Muscle of leg (tissue), 11 donors: Measurements from ENCODE around the gene KCTD10. TPM values are rescaled to one million over a fixed set of nuclear protein-coding genes. Genes with fewer than 3 reads are reported as not detected.
"Not testable (repeated sequence)": the region's sequence is repeated elsewhere in the genome, so short reads cannot be mapped to it uniquely, and the experiment has no call there.

Experiments
- DNase-seq: peaks from one replicate; pipeline ENCODE4 v3.0.0; 2013
- H3K27ac ChIP-seq: one replicate; pipeline ENCODE4 v1.5.1; 2013; ENCODE audit warnings: mild to moderate bottlenecking, low read length, control low read depth
- H3K27me3 ChIP-seq: one replicate; pipeline ENCODE4 v1.6.1; 2013; ENCODE audit warnings: low read length; ENCODE audit not compliant: control insufficient read depth, insufficient read depth
- H3K36me3 ChIP-seq: one replicate; pipeline ENCODE4 v1.6.1; 2013; ENCODE audit warnings: low read length; ENCODE audit not compliant: control insufficient read depth, insufficient read depth
- H3K4me1 ChIP-seq: one replicate; pipeline ENCODE4 v1.6.1; 2013; ENCODE audit warnings: low read length; ENCODE audit not compliant: control insufficient read depth, insufficient read depth
- H3K4me3 ChIP-seq: one replicate; pipeline ENCODE4 v1.5.1; 2013; ENCODE audit warnings: low read length, control low read depth
- H3K9me3 ChIP-seq: replicated peaks from 2 replicates; pipeline ENCODE4 v1.6.1; 2013; ENCODE audit warnings: low read depth, low read length; ENCODE audit not compliant: control insufficient read depth
- WGBS: methylation state at CpG from one replicate; pipeline ENCODE4 v1.1.5; 2013; ENCODE audit warnings: missing lambda C conversion rate; ENCODE audit not compliant: insufficient coverage; 5-methylcytosine and 5-hydroxymethylcytosine counted together
- polyA plus RNA-seq, 8 donors: library from polyadenylated mRNA; unstranded; fragments of 120-200 nt; gene quantifications; one replicate each; pipeline versions ENCODE4 v1.2.1 to v1.2.3, GENCODE V29; 2013; ENCODE audit warnings: inconsistent platforms in 1 of 8, low replicate concordance in 1 of 8; ENCODE audit not compliant: insufficient read length in 8 of 8, insufficient read depth in 1 of 8
- total RNA-seq: library from RNA; stranded (reverse); fragments of 120-200 nt; gene quantifications from one replicate; pipeline ENCODE4 v1.2.4, GENCODE V29; 2013

The KCTD10 gene
- total and polyA plus RNA-seq, 9 donors, result 10.0 to 35.8 (median 27.2) TPM

DNA sequence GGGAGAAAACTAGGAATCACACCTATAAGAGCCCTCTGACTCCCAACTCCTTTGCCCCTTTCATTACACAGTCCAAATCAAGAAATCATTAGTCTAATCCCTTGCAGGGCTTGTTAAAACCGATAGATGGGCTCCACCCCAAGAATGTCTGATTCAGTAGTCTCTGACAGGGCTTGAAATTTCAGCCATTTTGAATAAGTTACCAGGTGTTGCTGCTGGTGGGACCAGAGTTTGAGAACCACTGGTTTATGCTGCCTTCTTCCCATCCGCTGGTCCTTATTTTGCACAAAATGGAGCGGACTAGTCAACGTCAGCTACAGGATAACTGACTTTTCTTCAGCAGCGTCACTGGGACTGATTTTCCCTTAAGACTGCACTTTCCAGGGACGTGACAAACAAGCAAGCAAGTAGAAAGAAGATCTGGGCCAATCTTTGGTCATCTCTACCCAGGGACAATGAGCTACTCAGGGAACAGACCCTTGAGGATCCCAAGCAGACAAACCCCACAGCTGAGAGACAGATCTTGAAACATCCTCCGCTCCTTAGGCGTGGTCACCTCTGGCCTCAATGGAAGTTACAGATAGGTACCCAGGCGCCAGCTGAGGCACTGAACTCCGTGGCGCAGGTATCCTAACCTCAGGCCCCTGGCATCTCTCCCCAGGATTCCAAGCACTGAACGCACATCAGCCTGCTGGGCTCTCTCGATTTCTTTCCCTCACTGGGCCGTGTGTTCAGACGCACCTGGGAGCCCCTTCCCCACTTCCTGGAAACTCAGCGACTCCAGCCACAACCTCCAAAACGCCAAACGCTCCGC is 900 bp downstream of the KCTD10 start:
- Histone ChIP-seq H3K36me3 (peaks cover 3% of the 10 kb centered on the region), H3K27ac (peak overlapping the region; percentile 96), H3K4me1 (peaks cover 16% of the 10 kb centered on the region), H3K4me3 (peak overlapping the region; percentile 97), H3K27me3 (no peaks in the 10 kb centered on the region), H3K9me3 (no peaks in the 10 kb centered on the region)
- DNase-seq, result peak; percentile 14
- 15% methylated on average over 19 of the region's 19 CpGs for WGBS

DNA sequence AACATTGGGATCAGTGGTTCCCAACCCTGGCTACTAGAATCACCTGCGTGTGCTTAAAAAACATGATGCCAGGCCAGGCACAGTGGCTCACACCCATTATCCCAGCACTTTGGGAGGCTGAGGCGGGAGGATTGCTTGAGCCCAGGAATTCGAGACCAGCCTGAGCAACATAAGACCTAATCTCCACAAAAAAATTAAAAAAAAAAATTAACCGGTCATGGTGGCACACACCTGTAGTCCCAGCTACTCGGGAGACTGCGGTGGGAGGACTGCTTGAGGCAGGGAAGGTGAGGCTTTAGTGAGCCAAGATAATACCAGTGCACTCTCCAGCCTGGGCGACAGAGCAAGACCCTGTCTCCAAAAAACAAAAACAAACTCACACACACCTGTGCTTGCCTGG is 2.0 kb downstream of the KCTD10 start:
- H3K4me3 ChIP-seq, result no peak overlapping the region
- WGBS, result 100% methylated on average over 1 of the region's 7 CpGs
- peaks cover 16% of the 10 kb centered on the region for H3K4me1 ChIP-seq
- DNase-seq, result no peak
- H3K9me3 ChIP-seq, result no peaks in the 10 kb centered on the region
- H3K27ac ChIP-seq, result no peak overlapping the region
- peaks cover 3% of the 10 kb centered on the region for H3K36me3 ChIP-seq
- no peaks in the 10 kb centered on the region for H3K27me3 ChIP-seq

DNA sequence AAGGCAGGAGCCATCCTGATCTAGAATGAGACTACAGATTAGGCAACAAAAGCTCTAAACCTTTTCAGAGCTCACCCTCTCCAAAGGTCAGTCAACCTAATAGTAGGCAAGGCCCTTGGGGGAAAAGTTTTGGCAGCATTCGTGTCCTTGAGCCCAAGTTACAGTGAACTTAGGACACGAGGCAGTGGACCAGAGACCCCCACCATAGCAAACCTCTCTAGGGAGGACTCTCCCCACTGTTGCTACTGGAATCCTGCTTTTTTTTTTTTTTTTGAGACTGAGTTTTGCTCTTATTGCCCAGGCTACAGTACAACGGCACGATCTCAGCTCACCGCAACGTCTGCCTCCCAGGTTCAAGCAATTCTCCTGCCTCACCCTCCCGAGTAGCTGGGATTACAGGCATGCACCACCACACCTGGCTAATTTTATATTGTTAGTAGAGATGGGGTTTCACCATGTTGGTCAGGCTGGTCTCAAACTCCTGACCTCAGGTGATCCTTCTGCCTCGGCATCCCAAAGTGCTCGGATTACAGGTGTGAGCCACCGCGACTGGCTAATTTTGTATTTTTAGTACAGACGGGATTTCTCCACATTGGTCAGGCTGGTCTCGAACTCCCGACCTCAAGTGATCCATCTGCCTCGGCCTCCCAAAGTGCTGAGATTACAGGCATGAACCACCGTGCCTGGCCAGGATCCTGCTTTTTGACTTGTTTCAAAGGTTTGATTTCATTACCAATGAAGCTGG is 3.4 kb downstream of the KCTD10 start:
- not testable (repeated sequence) for H3K27ac ChIP-seq, H3K4me3 ChIP-seq, H3K9me3 ChIP-seq, H3K27me3 ChIP-seq, DNase-seq
- 79% methylated on average over 9 of the region's 16 CpGs for WGBS
- H3K4me1 ChIP-seq, result peaks cover 16% of the 10 kb centered on the region
- peaks cover 15% of the 10 kb centered on the region for H3K36me3 ChIP-seq

DNA sequence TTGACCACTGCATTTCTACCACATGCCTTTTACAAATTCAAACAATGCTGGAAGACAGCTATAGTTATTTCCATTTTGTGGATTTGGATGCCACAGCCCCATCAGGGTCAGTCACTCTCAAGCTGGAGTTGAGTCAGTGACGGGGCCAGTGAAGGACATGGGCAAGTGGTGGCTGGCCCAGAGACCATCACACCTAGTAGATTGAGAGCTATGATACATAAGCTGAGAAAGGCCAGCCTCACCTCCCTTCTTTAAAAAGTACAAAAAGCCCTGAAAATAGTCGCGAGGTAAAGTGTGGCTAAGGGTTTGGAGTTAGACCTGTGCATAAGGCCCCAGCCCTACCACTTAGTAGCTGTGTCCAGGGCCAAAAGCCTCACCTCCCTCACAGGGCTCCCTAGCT is 4.1 kb downstream of the KCTD10 start:
- no CpG with 5 or more reads among the region's 3 CpGs for WGBS

DNA sequence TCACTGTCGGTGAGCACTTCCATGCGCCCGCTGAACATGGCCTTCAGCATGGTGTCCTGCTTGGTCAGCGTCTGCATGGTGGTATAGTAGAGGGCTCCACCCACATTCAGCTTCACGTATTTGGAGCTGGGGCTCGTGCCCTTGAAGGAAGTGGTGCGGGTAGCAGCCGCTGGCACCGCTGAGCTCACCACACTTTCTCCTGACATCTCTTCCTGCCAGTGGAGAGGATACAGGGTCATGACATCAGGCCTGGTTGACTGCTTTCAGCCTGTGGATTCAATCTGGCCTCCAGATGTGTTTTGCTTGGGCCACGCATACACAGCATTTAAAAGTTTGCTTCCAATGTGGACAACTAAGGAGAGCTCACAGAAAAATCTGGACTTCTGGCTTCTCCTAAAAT is 7.6 kb downstream of the KCTD10 start:
- H3K36me3 ChIP-seq, result peaks cover 42% of the 10 kb centered on the region
- no peaks in the 10 kb centered on the region for H3K27me3 ChIP-seq
- no peaks in the 10 kb centered on the region for H3K9me3 ChIP-seq
- no peak for DNase-seq
- H3K27ac ChIP-seq, result no peak overlapping the region
- no peak overlapping the region for H3K4me3 ChIP-seq
- H3K4me1 ChIP-seq, result peaks cover 31% of the 10 kb centered on the region
- WGBS, result 90% methylated on average over 8 of the region's 10 CpGs

More for the DNA sequence above, 4.1 kb downstream of the KCTD10 start:
- Histone ChIP-seq H3K36me3 (peaks cover 20% of the 10 kb centered on the region), H3K4me3 (no peak overlapping the region), H3K9me3 (no peaks in the 10 kb centered on the region), H3K27me3 (no peaks in the 10 kb centered on the region), H3K27ac (no peak overlapping the region), H3K4me1 (peaks cover 14% of the 10 kb centered on the region)
- no peak for DNase-seq

DNA sequence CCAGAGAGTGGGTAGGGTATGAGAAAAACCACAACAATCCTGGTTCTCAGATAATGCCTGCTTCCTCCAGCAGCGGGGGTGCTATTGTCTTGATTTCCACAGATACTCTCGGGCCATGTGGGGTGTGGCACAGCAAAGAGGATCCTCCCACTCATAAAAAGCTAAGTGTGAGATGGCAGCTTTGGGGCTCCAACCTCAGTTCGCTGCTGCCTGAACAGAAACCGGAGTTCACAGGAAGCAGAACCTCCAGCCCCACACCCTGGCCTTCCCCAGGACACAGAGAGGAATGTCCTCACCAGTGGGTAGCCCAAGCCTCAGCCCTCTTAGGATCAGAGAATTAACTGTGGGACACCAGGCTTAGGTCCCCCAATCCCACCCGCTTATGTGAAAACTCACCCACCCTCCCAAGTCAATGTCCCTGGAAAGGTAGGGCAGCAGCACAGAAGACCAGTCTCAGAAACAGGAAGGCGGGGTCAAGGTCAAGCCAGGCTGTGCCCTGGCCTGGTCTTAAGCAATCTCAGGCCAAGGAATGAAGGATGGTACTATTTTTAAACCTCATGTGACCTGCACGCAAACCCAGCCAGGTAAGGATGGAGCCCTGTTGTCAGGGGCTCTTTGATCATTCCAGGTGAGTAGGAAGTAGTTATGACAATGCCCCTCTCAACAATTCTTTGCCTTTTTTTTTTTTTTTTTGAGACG is 9.0 kb downstream of the KCTD10 start:
- Histone ChIP-seq H3K27ac (peak overlapping the region; percentile 43), H3K36me3 (peaks cover 39% of the 10 kb centered on the region), H3K4me1 (peaks cover 43% of the 10 kb centered on the region), H3K27me3 (no peaks in the 10 kb centered on the region), H3K9me3 (no peaks in the 10 kb centered on the region), H3K4me3 (no peak overlapping the region)
- no peak for DNase-seq
- 76% methylated on average over 4 of the region's 8 CpGs for WGBS

DNA sequence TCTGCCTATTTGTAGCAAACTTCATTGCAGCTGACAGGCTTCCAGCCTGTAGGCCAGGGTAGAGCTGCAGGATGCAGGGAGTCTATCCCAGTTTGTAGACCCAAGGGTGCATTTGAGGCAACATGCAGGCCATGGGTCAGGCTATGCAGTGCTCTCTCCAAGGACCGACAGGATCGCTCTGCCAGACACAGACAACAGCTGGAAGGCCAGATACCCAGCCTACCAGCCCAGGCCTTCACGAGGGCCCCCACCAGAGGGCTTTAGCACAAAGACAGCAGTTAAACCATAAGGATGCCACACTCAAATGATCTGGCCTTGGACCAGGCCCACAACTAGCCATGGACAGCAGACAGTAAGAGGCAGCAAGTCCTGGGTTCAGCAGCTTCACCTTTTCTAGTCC is 10.3 kb downstream of the KCTD10 start:
- Histone ChIP-seq H3K27ac (no peak overlapping the region), H3K27me3 (no peaks in the 10 kb centered on the region), H3K9me3 (no peaks in the 10 kb centered on the region), H3K4me3 (no peak overlapping the region), H3K4me1 (peaks cover 56% of the 10 kb centered on the region), H3K36me3 (peaks cover 39% of the 10 kb centered on the region)
- peak; percentile 12 for DNase-seq
- 81% methylated on average over 3 of the region's 3 CpGs for WGBS

DNA sequence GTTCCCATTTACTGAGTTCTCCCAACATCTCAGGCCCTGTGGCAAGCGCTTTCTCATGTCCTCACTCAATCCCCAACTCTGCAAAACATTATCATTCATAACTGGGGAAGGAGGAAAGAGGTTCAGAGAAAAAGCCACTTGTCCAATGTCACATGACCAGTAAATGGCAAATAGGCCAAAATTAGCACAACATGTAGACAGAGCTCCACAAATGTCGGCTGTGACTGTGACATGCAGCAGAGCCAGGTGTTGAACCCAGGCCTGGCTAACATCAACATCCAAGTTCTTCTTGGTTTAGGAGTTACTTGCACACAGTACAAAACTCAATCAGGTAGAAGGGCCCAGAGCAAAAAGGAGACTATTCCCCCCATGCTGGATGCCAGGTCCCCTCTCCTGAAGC is 10.8 kb downstream of the KCTD10 start:
- WGBS, result 57% methylated on average over 1 of the region's 2 CpGs
- no peak for DNase-seq
- peaks cover 61% of the 10 kb centered on the region for H3K4me1 ChIP-seq

DNA sequence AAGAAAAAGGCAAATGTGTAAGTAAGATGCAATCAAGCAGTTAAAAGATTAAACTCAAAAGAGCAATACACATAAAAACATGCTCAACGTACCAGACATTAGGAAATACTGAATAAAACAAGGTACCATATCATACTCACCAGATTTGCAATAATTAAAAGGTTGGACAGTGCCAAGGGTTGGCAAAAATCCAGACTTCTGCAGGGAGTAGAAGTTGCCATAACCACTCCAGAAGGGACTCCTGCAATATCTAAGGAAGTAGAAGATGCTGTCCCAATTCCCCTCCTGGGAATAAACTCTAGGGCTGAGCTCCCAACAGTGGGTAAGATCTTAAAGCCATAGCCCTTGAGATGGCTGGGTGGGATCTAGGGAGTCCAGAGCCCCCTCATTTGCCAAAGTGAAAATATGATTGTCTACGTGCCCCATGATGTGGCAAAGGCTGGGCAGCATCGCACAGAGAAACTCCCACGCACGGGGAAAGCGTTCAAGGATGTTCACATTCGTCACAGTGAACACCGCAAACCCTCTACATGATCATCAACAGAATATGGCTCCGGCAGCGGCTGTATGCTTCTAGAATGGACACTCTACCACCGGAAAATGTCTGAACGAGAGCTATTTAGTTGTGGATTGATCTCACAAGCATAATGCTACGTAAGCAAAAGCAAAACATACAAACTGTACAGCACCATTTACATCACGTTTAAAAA is 12.3 kb downstream of the KCTD10 start:
- Histone ChIP-seq H3K27me3 (no peaks in the 10 kb centered on the region), H3K9me3 (no peaks in the 10 kb centered on the region), H3K4me3 (no peak overlapping the region), H3K4me1 (peaks cover 74% of the 10 kb centered on the region), H3K27ac (no peak overlapping the region), H3K36me3 (peaks cover 45% of the 10 kb centered on the region)
- 92% methylated on average over 2 of the region's 14 CpGs for WGBS
- no peak for DNase-seq

More for the DNA sequence above, 10.8 kb downstream of the KCTD10 start:
- Histone ChIP-seq H3K36me3 (peaks cover 39% of the 10 kb centered on the region), H3K27ac (no peak overlapping the region), H3K9me3 (no peaks in the 10 kb centered on the region), H3K27me3 (no peaks in the 10 kb centered on the region), H3K4me3 (no peak overlapping the region)
